ENCODE data around the gene PNPLA7.

- TF ChIP-seq POLR2AphosphoS5 (IDR thresholded peaks at IDR 0.05) (no peak), POLR2A (IDR thresholded peaks at IDR 0.05) (no peak)
These were observed 5.1 kb downstream of the PNPLA7 start for GRCh38 chr9:137545123-137545522.
